Measurements from ENCODE around the gene LYSMD1.

DNA sequence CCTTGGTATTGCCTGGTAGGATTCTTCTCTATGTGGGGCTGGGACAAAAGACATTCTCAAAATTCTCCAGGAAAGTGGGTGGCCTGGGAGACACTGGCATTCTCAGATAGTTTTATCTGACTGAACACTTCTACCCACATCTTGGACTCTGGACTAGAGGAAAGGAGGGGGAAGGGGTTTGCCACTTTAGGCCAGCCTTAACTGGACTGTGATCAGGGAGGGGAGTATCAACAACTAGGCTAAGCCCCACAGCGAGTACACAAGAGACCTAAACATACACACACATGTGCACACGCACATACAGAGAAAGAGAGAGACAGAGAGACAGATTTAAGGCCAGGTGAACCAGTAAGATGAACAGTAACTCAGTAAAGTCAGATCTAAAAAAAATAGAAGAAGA is 18.0 kb downstream of the LYSMD1 start:
- TF ChIP-seq, protein P1, sequence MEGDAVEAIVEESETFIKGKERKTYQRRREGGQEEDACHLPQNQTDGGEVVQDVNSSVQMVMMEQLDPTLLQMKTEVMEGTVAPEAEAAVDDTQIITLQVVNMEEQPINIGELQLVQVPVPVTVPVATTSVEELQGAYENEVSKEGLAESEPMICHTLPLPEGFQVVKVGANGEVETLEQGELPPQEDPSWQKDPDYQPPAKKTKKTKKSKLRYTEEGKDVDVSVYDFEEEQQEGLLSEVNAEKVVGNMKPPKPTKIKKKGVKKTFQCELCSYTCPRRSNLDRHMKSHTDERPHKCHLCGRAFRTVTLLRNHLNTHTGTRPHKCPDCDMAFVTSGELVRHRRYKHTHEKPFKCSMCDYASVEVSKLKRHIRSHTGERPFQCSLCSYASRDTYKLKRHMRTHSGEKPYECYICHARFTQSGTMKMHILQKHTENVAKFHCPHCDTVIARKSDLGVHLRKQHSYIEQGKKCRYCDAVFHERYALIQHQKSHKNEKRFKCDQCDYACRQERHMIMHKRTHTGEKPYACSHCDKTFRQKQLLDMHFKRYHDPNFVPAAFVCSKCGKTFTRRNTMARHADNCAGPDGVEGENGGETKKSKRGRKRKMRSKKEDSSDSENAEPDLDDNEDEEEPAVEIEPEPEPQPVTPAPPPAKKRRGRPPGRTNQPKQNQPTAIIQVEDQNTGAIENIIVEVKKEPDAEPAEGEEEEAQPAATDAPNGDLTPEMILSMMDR (conservative IDR thresholded peaks at IDR 0.05; ENCODE audit: low read length) = no peak
- no peak for TF ChIP-seq EZH2phosphoT487 (IDR thresholded peaks at IDR 0.05; ENCODE audit: borderline replicate concordance, low read depth, low read length)
